SW480 (cell line): Measurements from ENCODE around the gene CHN2.

Source experiments
- DNase-seq: peaks from one replicate; pipeline ENCODE4 v3.0.0-alpha.2; 2016; ENCODE audit warnings: low spot score

Gene CHN2

GRCh38 chr7:29405891-29406290, 211.3 kb downstream of the CHN2 start:
- no peak for DNase-seq

GRCh38 chr7:29406366-29406765, 211.8 kb downstream of the CHN2 start:
- DNase-seq = no peak

- DNase-seq = peak; percentile 72
These were observed 214.3 kb downstream of the CHN2 start for GRCh38 chr7:29408841-29409243.

GRCh38 chr7:29410996-29411395, 216.4 kb downstream of the CHN2 start:
- DNase-seq = no peak

GRCh38 chr7:29412912-29413311, 218.3 kb downstream of the CHN2 start:
- peak; percentile 73 for DNase-seq

- no peak for DNase-seq
These were observed 219.1 kb downstream of the CHN2 start for GRCh38 chr7:29413626-29414136.

GRCh38 chr7:29414216-29414615, 219.6 kb downstream of the CHN2 start:
- no peak for DNase-seq

- DNase-seq = no peak
These were observed 220.6 kb downstream of the CHN2 start for GRCh38 chr7:29415215-29415614.

- no peak for DNase-seq
These were observed 221.8 kb downstream of the CHN2 start for GRCh38 chr7:29416276-29416937.

- no peak for DNase-seq
These were observed 222.3 kb downstream of the CHN2 start for GRCh38 chr7:29416938-29417305.

- DNase-seq = no peak
These were observed 223.5 kb downstream of the CHN2 start for GRCh38 chr7:29418056-29418455.

- no peak for DNase-seq
These were observed 224.1 kb downstream of the CHN2 start for GRCh38 chr7:29418651-29419050.

- DNase-seq = no peak
These were observed 225.4 kb downstream of the CHN2 start for GRCh38 chr7:29420011-29420410.

GRCh38 chr7:29421010-29421956, 226.7 kb downstream of the CHN2 start:
- no peak for DNase-seq

GRCh38 chr7:29422829-29423228, 228.3 kb downstream of the CHN2 start:
- DNase-seq = no peak

GRCh38 chr7:29424295-29424983, 229.9 kb downstream of the CHN2 start:
- DNase-seq = no peak

- DNase-seq = peak; percentile 73
These were observed 230.4 kb downstream of the CHN2 start for GRCh38 chr7:29424984-29425309.

GRCh38 chr7:29426587-29426986, 232.0 kb downstream of the CHN2 start:
- DNase-seq = no peak

GRCh38 chr7:29429401-29429800, 234.8 kb downstream of the CHN2 start:
- no peak for DNase-seq

- no peak for DNase-seq
These were observed 235.8 kb downstream of the CHN2 start for GRCh38 chr7:29430279-29430949.

GRCh38 chr7:29431686-29432085, 237.1 kb downstream of the CHN2 start:
- no peak for DNase-seq

GRCh38 chr7:29432721-29433120, 238.1 kb downstream of the CHN2 start:
- no peak for DNase-seq
